H1 (cell line): ENCODE data around the gene GSG1L2. TPM values are rescaled to one million over a fixed set of nuclear protein-coding genes. Genes with fewer than 3 reads are reported as not detected.

Source experiments
- BACH1 ChIP-seq: IDR thresholded peaks from 2 replicates; pipeline ENCODE4 v1.6.1; 2012; ENCODE audit warnings: low read length, improper control_type of control experiment
- CHD1 ChIP-seq: IDR thresholded peaks from 2 replicates; pipeline ENCODE4 v1.6.1; 2012; ENCODE audit warnings: low read depth, low read length, improper control_type of control experiment
- POLR2A ChIP-seq, 2 experiments: IDR thresholded peaks; 1 replicate in 1 of 2; 2 replicates in 1 of 2; pipeline ENCODE4 v1.6.1; 2011; ENCODE audit warnings: low read depth in 2 of 2, low read length in 2 of 2, mild to moderate bottlenecking in 2 of 2; ENCODE audit errors: control extremely low read depth in 1 of 2
- RAD21 ChIP-seq, 2 experiments: IDR thresholded peaks in 1 of 2; conservative IDR thresholded peaks in 1 of 2; 2 replicates each; pipeline ENCODE4 v1.6.1; 2011; ENCODE audit warnings: low read depth in 2 of 2, low read length in 2 of 2, improper control_type of control experiment in 1 of 2, inconsistent platforms in 1 of 2, mild to moderate bottlenecking in 1 of 2, moderate library complexity in 1 of 2
- SAP30 ChIP-seq: fragments of 300-600 bp; sonication (generic); IDR thresholded peaks from 2 replicates; pipeline ENCODE4 v1.7.1; 2012; ENCODE audit warnings: low read length, moderate library complexity, mild to moderate bottlenecking, inconsistent platforms; ENCODE audit not compliant: insufficient read depth, insufficient replicate concordance
- SUZ12 ChIP-seq: fragments of 200-600 bp; sonication (generic); IDR thresholded peaks from 2 replicates; pipeline ENCODE4 v1.6.1; 2012; ENCODE audit warnings: mild to moderate bottlenecking, inconsistent platforms, low read length, moderate library complexity, mixed read lengths
- polyA plus RNA-seq, 7 experiments: library from polyadenylated mRNA; depleted of rRNA in 3 of 7; stranded (reverse) in 5 of 7; unstranded in 2 of 7; fragments of >200 nt in 5 of 7; fragments of 200-250 nt in 2 of 7; gene quantifications; 1 replicate in 5 of 7; 2 replicates in 1 of 7; 4 replicates in 1 of 7; pipeline versions ENCODE4 v1.2.1 to v1.2.3, GENCODE V29; 2011 to 2013; ENCODE audit warnings: missing spikeins in 2 of 7, mixed read lengths in 2 of 7
- total RNA-seq: library from RNA; stranded (reverse); fragmentation: NEBNext Ultra II Directional; extraction: Animal tissue kit (Norgen Biotek cat#: 25700); gene quantifications from 2 replicates; pipeline ENCODE4 v1.2.1, GENCODE V29; 2021
- TF ChIP-seq, protein P1 (sequence below): fragments of 300-600 bp; sonication (generic); IDR thresholded peaks from 2 replicates; pipeline ENCODE4 v1.7.1; 2012; ENCODE audit warnings: low read length, moderate library complexity, mild to moderate bottlenecking, inconsistent platforms; ENCODE audit not compliant: insufficient replicate concordance
- TF ChIP-seq, protein P2 (sequence below): IDR thresholded peaks from 2 replicates; pipeline ENCODE4 v1.6.1; 2011; ENCODE audit warnings: low read length, improper control_type of control experiment

Gene GSG1L2
- total and polyA plus RNA-seq, 2 of the 8 experiments (the other 6 are each of a cell fraction or from before 2014, with no cell fraction given): not detected

DNA sequence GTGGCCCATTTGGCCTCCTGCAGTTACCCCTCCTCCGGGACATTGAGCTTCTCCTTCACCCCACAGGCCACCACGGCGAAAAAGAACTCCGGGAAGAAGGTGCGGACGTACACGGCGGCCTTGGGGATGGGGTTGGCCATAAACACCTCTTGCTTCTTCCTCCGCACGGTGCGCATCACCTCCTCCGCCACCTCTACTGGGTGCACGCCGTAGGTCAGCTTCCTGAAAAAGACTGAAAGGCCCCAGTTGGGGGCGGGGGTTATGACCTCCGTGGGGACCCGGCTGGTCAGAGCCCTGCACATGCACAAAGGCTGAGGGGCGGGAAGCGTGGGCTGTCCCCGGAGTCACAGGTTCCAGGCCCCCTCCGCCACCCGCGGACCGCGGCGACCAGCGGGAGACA is 50.4 kb downstream of the GSG1L2 start (continued):
- TF ChIP-seq, protein P1, sequence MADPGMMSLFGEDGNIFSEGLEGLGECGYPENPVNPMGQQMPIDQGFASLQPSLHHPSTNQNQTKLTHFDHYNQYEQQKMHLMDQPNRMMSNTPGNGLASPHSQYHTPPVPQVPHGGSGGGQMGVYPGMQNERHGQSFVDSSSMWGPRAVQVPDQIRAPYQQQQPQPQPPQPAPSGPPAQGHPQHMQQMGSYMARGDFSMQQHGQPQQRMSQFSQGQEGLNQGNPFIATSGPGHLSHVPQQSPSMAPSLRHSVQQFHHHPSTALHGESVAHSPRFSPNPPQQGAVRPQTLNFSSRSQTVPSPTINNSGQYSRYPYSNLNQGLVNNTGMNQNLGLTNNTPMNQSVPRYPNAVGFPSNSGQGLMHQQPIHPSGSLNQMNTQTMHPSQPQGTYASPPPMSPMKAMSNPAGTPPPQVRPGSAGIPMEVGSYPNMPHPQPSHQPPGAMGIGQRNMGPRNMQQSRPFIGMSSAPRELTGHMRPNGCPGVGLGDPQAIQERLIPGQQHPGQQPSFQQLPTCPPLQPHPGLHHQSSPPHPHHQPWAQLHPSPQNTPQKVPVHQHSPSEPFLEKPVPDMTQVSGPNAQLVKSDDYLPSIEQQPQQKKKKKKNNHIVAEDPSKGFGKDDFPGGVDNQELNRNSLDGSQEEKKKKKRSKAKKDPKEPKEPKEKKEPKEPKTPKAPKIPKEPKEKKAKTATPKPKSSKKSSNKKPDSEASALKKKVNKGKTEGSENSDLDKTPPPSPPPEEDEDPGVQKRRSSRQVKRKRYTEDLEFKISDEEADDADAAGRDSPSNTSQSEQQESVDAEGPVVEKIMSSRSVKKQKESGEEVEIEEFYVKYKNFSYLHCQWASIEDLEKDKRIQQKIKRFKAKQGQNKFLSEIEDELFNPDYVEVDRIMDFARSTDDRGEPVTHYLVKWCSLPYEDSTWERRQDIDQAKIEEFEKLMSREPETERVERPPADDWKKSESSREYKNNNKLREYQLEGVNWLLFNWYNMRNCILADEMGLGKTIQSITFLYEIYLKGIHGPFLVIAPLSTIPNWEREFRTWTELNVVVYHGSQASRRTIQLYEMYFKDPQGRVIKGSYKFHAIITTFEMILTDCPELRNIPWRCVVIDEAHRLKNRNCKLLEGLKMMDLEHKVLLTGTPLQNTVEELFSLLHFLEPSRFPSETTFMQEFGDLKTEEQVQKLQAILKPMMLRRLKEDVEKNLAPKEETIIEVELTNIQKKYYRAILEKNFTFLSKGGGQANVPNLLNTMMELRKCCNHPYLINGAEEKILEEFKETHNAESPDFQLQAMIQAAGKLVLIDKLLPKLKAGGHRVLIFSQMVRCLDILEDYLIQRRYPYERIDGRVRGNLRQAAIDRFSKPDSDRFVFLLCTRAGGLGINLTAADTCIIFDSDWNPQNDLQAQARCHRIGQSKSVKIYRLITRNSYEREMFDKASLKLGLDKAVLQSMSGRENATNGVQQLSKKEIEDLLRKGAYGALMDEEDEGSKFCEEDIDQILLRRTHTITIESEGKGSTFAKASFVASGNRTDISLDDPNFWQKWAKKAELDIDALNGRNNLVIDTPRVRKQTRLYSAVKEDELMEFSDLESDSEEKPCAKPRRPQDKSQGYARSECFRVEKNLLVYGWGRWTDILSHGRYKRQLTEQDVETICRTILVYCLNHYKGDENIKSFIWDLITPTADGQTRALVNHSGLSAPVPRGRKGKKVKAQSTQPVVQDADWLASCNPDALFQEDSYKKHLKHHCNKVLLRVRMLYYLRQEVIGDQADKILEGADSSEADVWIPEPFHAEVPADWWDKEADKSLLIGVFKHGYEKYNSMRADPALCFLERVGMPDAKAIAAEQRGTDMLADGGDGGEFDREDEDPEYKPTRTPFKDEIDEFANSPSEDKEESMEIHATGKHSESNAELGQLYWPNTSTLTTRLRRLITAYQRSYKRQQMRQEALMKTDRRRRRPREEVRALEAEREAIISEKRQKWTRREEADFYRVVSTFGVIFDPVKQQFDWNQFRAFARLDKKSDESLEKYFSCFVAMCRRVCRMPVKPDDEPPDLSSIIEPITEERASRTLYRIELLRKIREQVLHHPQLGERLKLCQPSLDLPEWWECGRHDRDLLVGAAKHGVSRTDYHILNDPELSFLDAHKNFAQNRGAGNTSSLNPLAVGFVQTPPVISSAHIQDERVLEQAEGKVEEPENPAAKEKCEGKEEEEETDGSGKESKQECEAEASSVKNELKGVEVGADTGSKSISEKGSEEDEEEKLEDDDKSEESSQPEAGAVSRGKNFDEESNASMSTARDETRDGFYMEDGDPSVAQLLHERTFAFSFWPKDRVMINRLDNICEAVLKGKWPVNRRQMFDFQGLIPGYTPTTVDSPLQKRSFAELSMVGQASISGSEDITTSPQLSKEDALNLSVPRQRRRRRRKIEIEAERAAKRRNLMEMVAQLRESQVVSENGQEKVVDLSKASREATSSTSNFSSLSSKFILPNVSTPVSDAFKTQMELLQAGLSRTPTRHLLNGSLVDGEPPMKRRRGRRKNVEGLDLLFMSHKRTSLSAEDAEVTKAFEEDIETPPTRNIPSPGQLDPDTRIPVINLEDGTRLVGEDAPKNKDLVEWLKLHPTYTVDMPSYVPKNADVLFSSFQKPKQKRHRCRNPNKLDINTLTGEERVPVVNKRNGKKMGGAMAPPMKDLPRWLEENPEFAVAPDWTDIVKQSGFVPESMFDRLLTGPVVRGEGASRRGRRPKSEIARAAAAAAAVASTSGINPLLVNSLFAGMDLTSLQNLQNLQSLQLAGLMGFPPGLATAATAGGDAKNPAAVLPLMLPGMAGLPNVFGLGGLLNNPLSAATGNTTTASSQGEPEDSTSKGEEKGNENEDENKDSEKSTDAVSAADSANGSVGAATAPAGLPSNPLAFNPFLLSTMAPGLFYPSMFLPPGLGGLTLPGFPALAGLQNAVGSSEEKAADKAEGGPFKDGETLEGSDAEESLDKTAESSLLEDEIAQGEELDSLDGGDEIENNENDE: no peak
- TF ChIP-seq CHD1 (no peak), SAP30 (no peak), BACH1 (no peak), RAD21 (IDR thresholded peaks at IDR 0.05 in 1 of 2, conservative IDR thresholded peaks at IDR 0.05 in 1 of 2; ENCODE audit: low read depth in 2 of 2, low read length in 2 of 2) (no peak), POLR2A (IDR thresholded peaks at IDR 0.05; ENCODE audit: control extremely low read depth in 1 of 2, low read depth in 2 of 2, low read length in 2 of 2) (no peak), SUZ12 (no peak)
- TF ChIP-seq, protein P2, sequence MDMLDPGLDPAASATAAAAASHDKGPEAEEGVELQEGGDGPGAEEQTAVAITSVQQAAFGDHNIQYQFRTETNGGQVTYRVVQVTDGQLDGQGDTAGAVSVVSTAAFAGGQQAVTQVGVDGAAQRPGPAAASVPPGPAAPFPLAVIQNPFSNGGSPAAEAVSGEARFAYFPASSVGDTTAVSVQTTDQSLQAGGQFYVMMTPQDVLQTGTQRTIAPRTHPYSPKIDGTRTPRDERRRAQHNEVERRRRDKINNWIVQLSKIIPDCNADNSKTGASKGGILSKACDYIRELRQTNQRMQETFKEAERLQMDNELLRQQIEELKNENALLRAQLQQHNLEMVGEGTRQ: no peak
- TF ChIP-seq, all 59 proteins: peak for 0
